Neural cell (in vitro differentiated cells): ENCODE data around the gene PRRC2B.

ENCODE experiments used
- EP300 ChIP-seq: fragments of 450-650 bp; conservative IDR thresholded peaks from 2 replicates; pipeline ENCODE4 v1.6.1; 2014; ENCODE audit warnings: antibody characterized with exemption, mild to moderate bottlenecking, moderate library complexity; ENCODE audit not compliant: poor library complexity, severe bottlenecking
- POLR2AphosphoS5 ChIP-seq: IDR thresholded peaks from 2 replicates; pipeline ENCODE4 v1.6.1; 2012
- TF ChIP-seq, protein P1 (sequence below): fragments of 450-650 bp; IDR thresholded peaks from 2 replicates; pipeline ENCODE4 v1.5.1; 2014; ENCODE audit warnings: antibody characterized with exemption, mild to moderate bottlenecking, moderate library complexity; ENCODE audit not compliant: poor library complexity, severe bottlenecking

DNA sequence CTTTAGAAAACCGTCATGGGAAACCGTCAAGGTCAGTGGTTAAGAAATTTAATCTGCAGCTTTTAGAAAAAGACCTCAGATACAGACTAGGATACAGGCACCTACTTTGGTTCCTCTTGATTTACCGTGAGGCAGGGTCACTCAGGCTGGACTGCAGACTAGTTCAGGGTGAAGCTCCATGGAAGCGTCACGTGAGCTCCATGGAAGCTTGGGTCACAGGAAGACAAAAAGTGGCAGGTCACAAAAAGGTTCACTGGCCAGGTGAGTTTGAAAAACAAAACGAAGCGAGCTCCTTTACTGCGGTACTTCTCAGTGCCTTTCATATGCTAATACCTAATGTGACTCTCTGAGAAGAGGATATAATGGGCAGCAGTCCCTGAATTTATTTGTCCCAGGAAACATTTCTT, 43.0 kb downstream of the PRRC2B start:
- TF ChIP-seq, protein P1, sequence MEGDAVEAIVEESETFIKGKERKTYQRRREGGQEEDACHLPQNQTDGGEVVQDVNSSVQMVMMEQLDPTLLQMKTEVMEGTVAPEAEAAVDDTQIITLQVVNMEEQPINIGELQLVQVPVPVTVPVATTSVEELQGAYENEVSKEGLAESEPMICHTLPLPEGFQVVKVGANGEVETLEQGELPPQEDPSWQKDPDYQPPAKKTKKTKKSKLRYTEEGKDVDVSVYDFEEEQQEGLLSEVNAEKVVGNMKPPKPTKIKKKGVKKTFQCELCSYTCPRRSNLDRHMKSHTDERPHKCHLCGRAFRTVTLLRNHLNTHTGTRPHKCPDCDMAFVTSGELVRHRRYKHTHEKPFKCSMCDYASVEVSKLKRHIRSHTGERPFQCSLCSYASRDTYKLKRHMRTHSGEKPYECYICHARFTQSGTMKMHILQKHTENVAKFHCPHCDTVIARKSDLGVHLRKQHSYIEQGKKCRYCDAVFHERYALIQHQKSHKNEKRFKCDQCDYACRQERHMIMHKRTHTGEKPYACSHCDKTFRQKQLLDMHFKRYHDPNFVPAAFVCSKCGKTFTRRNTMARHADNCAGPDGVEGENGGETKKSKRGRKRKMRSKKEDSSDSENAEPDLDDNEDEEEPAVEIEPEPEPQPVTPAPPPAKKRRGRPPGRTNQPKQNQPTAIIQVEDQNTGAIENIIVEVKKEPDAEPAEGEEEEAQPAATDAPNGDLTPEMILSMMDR = no peak
- TF ChIP-seq EP300 (no peak), POLR2AphosphoS5 (no peak)
